Activated CD4-positive, alpha-beta memory T cell treated with anti-CD3 and anti-CD28 coated beads for 36 hours (primary cell): ENCODE results near the gene MED27. TPM values are rescaled to one million over a fixed set of nuclear protein-coding genes. Genes with fewer than 3 reads are reported as not detected.

Source experiments
- CTCF ChIA-PET: fragments of 350-600 bp; sonication (Branson Sonifier 250); formaldehyde crosslinking; loops from one replicate; lab custom pipeline; 2021; ENCODE audit warnings: antibody characterized with exemption, inconsistent platforms; lab: Charles Lee
- POLR2A ChIA-PET: fragments of 350-600 bp; sonication (Branson Sonifier 250); formaldehyde crosslinking; loops from one replicate; lab custom pipeline; 2021; ENCODE audit warnings: antibody characterized with exemption; lab: Charles Lee
- DNase-seq: peaks from one replicate; pipeline ENCODE4 v3.0.0-alpha.2; 2020
- H3K27ac Mint-ChIP-seq: one replicate; pipeline ENCODE4 v1.8.0; 2021; ENCODE audit warnings: mixed read lengths
- H3K27me3 Mint-ChIP-seq: one replicate; pipeline ENCODE4 v1.8.0; 2021; ENCODE audit warnings: mixed read lengths
- H3K36me3 Mint-ChIP-seq: one replicate; pipeline ENCODE4 v1.8.0; 2021; ENCODE audit warnings: mixed read lengths
- H3K4me1 Mint-ChIP-seq: one replicate; pipeline ENCODE4 v1.8.0; 2021; ENCODE audit warnings: low read depth, mixed read lengths
- H3K4me3 Mint-ChIP-seq: one replicate; pipeline ENCODE4 v1.8.0; 2021; ENCODE audit warnings: mild to moderate bottlenecking, mixed read lengths
- H3K9me3 Mint-ChIP-seq: one replicate; pipeline ENCODE4 v1.8.0; 2021; ENCODE audit warnings: mixed read lengths
- intact Hi-C: fragments of 100-400 bp; cut with micrococcal nuclease; formaldehyde crosslinking; loops from one replicate; pipeline ENCODE4 v1.15.1; 2023
- total RNA-seq, 2 experiments: library from RNA; stranded (reverse); gene quantifications; one replicate each; pipeline ENCODE4 v1.2.3, GENCODE V29; 2021

The MED27 gene
- total RNA-seq, 2 experiments from 2014 or later: 30.1 to 32.4 TPM

DNA sequence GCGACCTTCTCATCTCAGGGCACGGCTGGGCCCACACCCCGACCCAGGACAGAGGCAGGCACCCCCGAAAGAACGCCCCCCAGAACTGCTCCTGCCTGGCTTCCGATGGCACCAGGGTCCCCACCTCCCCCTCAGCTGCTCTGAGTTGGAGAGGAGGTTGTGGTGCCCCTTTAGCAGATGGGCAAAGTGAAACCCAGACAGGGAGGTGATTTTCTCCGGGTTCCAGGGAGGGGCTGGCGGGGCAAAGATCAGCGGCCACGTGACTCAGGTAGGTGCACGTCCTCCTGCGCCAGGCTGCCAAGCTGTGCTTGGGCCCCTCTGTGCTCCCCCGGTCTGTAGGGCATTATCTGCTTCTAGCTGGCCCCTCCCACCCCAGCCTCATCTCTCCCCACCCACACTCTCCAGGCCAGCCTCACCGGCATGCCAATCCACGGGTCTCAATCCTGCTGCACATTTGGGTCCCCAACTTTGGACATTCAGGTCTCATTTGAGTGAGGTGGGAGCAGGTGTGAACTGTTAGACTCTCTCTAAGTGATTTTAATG lies 254.6 kb downstream of the MED27 start:
- H3K36me3 Mint-ChIP-seq: no peaks in the 10 kb centered on the region
- H3K9me3 Mint-ChIP-seq: no peaks in the 10 kb centered on the region
- H3K4me1 Mint-ChIP-seq: no peaks in the 10 kb centered on the region
- no peak for DNase-seq
- ChIA-PET CTCF (no interaction called here), POLR2A (no interaction called here)
- H3K4me3 Mint-ChIP-seq: no peak overlapping the region
- H3K27me3 Mint-ChIP-seq: peaks cover 21% of the 10 kb centered on the region
- intact Hi-C loops: no loop called here
- no peak overlapping the region for H3K27ac Mint-ChIP-seq

DNA sequence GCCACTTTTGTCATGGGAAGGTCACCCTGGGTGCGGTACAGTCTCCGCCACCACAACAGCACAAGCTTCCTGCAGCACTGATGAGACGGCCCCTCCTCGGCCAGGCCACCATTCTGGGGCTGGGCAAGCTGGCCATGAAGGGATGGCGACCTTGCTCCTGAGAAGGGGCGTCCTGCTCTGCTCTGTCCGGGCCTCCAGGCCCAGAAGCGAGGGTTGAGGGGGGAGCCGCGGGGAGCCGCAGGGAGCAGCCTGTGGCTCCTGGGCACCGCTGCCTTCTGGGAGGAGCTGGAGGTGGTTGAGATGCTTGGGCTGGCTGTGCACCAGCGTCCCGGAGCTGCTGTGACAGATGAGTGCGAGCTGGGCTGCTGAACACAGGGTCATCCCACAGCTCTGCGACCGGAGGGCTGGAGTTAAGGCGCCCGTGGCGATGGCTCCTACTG lies 255.5 kb downstream of the MED27 start:
- POLR2A ChIA-PET: no interaction called here
- H3K9me3 Mint-ChIP-seq: no peaks in the 10 kb centered on the region
- H3K27me3 Mint-ChIP-seq: peaks cover 26% of the 10 kb centered on the region
- DNase-seq: no peak
- intact Hi-C loops: no loop called here
- CTCF ChIA-PET: no interaction called here
- no peaks in the 10 kb centered on the region for H3K4me1 Mint-ChIP-seq
- no peak overlapping the region for H3K27ac Mint-ChIP-seq
- no peak overlapping the region for H3K4me3 Mint-ChIP-seq
- no peaks in the 10 kb centered on the region for H3K36me3 Mint-ChIP-seq

DNA sequence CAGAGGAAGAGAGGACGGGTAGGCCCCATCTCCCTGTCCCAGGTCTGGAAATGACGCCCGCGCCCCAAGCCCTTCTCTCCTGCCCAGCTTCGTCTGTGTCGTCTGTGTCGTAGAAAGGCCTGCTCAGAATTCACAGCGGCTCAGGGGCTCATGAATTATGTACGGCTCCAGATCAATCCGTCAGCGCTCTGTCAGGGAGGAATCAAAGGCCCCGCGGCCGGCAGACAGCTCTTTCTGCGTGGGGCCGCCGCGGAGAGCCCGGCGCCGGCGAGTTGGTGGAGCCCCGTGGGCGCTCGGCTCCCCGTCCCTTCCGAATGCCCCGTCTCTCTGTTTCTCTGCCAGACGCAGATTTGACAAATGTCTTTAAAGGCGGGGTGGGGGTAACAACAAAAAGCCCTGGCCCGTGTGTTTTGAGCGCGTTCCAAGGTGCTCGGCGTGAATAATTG lies 255.9 kb downstream of the MED27 start:
- no peak for DNase-seq
- no peaks in the 10 kb centered on the region for H3K36me3 Mint-ChIP-seq
- peaks cover 30% of the 10 kb centered on the region for H3K27me3 Mint-ChIP-seq
- intact Hi-C loops: no loop called here
- no peak overlapping the region for H3K27ac Mint-ChIP-seq
- H3K4me1 Mint-ChIP-seq: no peaks in the 10 kb centered on the region
- POLR2A ChIA-PET: no interaction called here
- CTCF ChIA-PET: no interaction called here
- H3K9me3 Mint-ChIP-seq: no peaks in the 10 kb centered on the region
- H3K4me3 Mint-ChIP-seq: no peak overlapping the region

DNA sequence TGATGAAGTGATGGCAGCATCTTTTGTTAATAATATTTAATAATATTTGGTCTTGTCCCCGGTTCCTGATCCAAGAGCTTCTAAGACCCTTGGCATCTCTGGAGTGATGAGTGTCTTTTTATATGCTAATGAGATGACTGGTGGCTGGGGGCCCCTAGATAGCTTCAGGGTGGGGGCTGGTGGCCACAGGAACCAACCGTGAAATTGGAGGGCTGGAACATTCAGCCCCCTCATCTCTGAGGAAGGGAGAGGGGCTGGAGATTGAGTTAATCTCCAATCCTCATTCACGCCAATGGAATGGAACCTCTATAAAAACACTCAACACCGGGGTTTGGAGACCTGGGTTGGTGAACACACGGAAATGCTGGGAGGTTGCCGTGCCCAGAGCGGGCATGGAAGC lies 261.6 kb downstream of the MED27 start:
- Mint-ChIP-seq H3K4me3 (no peak overlapping the region), H3K27ac (no peak overlapping the region), H3K9me3 (no peaks in the 10 kb centered on the region), H3K27me3 (peaks cover 29% of the 10 kb centered on the region), H3K4me1 (no peaks in the 10 kb centered on the region), H3K36me3 (no peaks in the 10 kb centered on the region)
- ChIA-PET CTCF (no interaction called here), POLR2A (no interaction called here)
- intact Hi-C loops: no loop called here
- DNase-seq: no peak

DNA sequence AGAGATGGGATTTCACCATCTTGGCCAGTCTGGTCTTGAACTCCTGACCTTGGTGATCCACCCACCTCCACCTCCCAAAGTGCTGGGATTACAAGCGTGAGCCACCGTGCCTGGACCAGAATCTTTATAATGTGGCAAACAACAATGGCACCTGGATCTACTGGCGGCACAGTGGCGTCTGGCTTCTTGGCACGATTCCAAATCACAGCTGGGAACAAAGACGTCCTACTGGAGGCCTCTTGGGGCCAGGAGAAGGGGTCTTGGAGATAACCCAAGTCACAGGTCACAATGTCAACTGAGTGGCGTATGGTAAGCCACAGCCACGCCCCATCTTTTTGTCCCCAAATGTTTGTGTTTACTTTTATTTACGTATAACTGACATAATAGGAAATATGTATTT lies 262.0 kb downstream of the MED27 start:
- POLR2A ChIA-PET: interaction anchor here (0.6 kb wide), 1 partner anchor 288 kb away, joined by 3 read pairs; no protein-coding TSS in a partner anchor
- intact Hi-C loops: no loop called here
- Mint-ChIP-seq H3K27me3 (peaks cover 33% of the 10 kb centered on the region), H3K36me3 (no peaks in the 10 kb centered on the region), H3K4me1 (no peaks in the 10 kb centered on the region), H3K9me3 (no peaks in the 10 kb centered on the region), H3K4me3 (no peak overlapping the region), H3K27ac (no peak overlapping the region)
- no peak for DNase-seq
- CTCF ChIA-PET: no interaction called here

DNA sequence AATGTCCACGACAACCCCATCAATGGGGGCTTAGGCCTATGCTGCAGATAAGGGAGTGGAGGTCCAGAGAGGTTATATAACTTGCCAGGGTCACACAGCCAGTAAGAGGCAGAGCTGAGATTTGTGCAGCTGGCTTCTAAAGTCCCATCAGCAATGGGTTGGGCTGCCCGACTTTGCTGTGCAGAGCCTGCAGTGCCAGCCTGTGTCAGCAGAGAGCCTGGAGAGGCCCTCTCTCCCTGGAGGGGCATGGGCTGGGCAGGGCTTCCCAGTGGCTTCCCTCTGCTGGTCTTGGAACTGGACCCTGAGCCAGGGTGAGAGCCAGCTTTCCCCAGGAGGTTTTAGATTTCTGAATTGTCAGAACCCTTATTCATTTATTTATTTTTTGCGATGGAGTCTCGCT lies 262.6 kb downstream of the MED27 start:
- Mint-ChIP-seq H3K9me3 (no peaks in the 10 kb centered on the region), H3K27me3 (peaks cover 35% of the 10 kb centered on the region), H3K4me3 (no peak overlapping the region), H3K4me1 (no peaks in the 10 kb centered on the region), H3K27ac (no peak overlapping the region), H3K36me3 (no peaks in the 10 kb centered on the region)
- no peak for DNase-seq
- POLR2A ChIA-PET: interaction anchor here (0.6 kb wide), 1 partner anchor 288 kb away, joined by 3 read pairs; no protein-coding TSS in a partner anchor
- intact Hi-C loops: no loop called here
- CTCF ChIA-PET: no interaction called here

DNA sequence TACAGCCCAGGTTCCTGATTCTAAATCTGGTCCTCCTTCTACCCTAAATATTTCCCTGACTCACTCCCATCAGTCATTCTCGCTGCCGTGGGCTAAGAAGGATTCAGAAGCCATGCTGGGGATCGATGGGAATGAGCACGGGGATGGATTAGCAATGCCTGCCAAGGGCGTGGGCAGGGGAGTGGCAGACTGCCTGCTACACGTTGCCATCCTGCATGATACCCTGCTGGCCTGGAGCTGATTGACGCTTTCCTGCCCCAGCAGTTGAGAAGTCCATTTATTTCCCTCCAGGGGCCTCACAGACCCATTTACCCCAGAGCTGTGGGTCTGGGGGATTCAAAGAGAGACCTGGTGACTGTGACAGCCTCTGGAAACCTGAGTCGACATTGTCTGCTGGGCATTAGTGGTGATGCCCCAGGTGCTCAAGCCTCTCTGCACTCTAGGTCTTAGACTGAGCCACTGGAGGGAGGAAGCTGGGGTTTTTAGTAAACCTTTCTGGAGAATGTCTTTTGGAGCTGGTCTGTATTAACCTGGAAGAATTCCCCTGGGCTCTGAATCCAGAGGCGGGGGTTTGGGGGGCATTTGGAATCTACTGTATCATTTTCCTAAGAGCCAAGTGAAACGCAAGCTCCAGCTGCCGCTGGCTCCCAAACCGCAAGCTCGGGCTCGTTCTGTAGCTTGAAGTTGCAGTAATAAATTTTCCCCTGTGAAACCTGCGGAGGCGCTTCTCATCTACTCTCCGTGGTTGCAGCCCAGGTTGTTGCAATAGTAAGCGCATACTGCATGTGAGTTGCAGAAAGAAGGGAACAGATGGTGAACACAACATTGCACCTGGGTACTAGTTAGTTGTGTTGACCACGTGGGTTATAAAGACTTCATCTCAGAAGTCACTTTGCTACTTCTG lies 263.4 kb downstream of the MED27 start:
- Mint-ChIP-seq H3K36me3 (no peaks in the 10 kb centered on the region), H3K4me3 (no peak overlapping the region), H3K4me1 (no peaks in the 10 kb centered on the region), H3K27me3 (peaks cover 37% of the 10 kb centered on the region), H3K9me3 (no peaks in the 10 kb centered on the region), H3K27ac (no peak overlapping the region)
- ChIA-PET CTCF (interaction anchor here (0.9 kb wide), 1 partner anchor 53 kb away, joined by 3 read pairs; no protein-coding TSS in a partner anchor), POLR2A (no interaction called here)
- intact Hi-C loops: no loop called here
- no peak for DNase-seq

DNA sequence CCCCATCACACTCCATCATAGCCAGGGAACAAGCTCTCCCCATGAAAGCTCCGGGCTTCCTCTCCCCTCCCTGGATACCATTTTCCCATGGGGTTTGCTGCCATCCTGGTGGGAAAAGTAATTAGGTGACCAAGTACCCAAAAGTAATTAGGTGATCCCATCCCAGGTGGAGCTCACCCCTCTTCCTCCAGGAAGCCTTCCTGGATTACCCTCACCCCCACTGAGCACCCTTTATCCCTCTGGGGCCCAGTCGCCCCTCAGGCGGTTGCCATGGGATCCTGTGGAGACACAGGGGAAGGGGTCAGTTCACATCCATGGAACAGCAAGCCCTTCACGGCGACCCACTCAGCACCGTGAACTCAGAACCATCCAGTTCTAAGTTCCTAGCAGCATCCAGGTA lies 265.0 kb downstream of the MED27 start:
- ChIA-PET CTCF (interaction anchor here (0.7 kb wide), 1 partner anchor 51 kb away, joined by 3 read pairs; no protein-coding TSS in a partner anchor), POLR2A (no interaction called here)
- Mint-ChIP-seq H3K27ac (no peak overlapping the region), H3K4me1 (no peaks in the 10 kb centered on the region), H3K36me3 (no peaks in the 10 kb centered on the region), H3K9me3 (no peaks in the 10 kb centered on the region), H3K27me3 (peaks cover 35% of the 10 kb centered on the region), H3K4me3 (no peak overlapping the region)
- DNase-seq: no peak
- intact Hi-C loops: no loop called here

DNA sequence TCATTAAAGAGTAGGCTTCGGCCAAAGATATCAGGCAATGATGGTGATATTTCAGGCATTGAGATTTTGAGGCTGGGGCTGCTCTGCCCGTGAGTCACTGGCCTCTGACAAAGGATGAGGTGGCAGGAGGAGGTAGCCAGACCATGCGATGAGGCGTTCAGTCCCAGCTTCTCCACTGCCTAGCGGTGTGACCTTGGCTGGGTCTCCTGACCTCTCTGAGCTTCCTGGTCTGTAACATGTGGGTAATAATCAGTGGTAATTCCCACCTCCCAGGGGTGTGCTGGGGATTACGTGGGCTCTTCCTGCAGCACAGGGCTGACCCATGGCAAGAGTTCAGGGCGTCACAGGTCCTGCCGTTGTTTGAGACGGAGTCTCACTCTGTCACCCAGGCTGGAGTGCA lies 266.6 kb downstream of the MED27 start:
- H3K36me3 Mint-ChIP-seq: no peaks in the 10 kb centered on the region
- peaks cover 32% of the 10 kb centered on the region for H3K27me3 Mint-ChIP-seq
- ChIA-PET POLR2A (no interaction called here), CTCF (interaction anchor here (1.1 kb wide), 1 partner anchor 54 kb away, joined by 3 read pairs; no protein-coding TSS in a partner anchor)
- no peak for DNase-seq
- no peaks in the 10 kb centered on the region for H3K4me1 Mint-ChIP-seq
- no peak overlapping the region for H3K4me3 Mint-ChIP-seq
- intact Hi-C loops: no loop called here
- no peaks in the 10 kb centered on the region for H3K9me3 Mint-ChIP-seq
- no peak overlapping the region for H3K27ac Mint-ChIP-seq

DNA sequence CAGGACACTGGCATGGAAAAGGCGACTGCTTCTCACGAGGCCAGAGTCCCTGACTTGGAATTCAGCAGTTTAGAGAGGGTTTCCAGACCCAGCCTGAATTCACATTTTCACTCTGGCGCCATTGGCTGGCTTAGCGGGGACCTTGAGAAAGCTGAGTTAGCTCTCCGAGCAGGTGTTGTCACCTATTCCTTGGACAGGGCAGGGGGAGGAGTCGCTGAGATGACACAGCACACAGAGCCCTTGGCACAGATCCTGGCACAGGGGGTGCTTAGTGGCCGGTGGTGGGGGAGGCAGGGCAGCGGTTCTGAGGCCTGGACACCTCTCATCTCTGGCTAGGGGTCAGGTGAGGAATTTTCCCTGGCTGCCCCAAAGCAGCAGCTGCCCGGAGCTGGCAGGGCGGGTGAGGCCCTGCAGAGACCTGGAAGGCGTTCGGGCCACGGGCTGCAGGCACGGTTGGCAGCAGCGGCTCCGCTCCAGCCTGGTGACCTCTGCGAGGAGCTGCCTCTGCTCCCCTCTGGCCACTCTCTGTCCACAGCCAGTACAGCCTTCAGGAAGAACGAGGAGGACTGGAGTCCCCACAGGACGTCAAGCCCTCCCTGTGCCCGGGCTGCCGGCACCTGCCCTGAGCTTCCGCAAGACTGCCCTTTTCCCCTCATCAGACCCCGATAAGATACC lies 267.4 kb downstream of the MED27 start:
- Mint-ChIP-seq H3K4me3 (no peak overlapping the region), H3K36me3 (no peaks in the 10 kb centered on the region), H3K4me1 (no peaks in the 10 kb centered on the region), H3K27me3 (peaks cover 30% of the 10 kb centered on the region), H3K9me3 (no peaks in the 10 kb centered on the region), H3K27ac (no peak overlapping the region)
- intact Hi-C loops: no loop called here
- ChIA-PET POLR2A (no interaction called here), CTCF (no interaction called here)
- DNase-seq: no peak

DNA sequence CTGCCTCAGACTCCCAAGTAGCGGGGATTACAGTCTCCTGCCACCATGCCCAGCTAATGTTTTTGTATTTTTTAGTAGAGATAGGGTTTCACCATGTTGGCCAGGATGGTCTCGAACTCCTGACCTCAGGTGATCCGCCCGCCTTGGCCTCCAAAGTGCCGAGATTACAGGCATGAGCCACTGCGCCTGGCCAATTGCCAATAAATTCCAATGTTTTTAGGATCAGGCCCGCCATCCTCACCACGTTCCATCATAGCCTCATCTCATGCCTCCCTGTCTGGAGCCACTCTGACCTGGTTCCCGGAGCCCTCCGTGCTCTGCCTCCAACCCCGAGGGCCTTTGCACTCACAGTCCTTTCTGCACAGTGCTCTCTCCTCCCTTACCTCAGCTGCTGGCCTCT lies 268.3 kb downstream of the MED27 start:
- Mint-ChIP-seq H3K36me3 (no peaks in the 10 kb centered on the region), H3K27me3 (peaks cover 29% of the 10 kb centered on the region), H3K9me3 (no peaks in the 10 kb centered on the region), H3K27ac (no peak overlapping the region), H3K4me1 (no peaks in the 10 kb centered on the region), H3K4me3 (no peak overlapping the region)
- ChIA-PET CTCF (interaction anchor here (1.3 kb wide), 1 partner anchor 8 kb away, joined by 3 read pairs; no protein-coding TSS in a partner anchor), POLR2A (no interaction called here)
- DNase-seq: no peak
- intact Hi-C loops: no loop called here
